ENCODE data around the gene RAE1.

The RAE1 gene, protein sequence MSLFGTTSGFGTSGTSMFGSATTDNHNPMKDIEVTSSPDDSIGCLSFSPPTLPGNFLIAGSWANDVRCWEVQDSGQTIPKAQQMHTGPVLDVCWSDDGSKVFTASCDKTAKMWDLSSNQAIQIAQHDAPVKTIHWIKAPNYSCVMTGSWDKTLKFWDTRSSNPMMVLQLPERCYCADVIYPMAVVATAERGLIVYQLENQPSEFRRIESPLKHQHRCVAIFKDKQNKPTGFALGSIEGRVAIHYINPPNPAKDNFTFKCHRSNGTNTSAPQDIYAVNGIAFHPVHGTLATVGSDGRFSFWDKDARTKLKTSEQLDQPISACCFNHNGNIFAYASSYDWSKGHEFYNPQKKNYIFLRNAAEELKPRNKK

DNA sequence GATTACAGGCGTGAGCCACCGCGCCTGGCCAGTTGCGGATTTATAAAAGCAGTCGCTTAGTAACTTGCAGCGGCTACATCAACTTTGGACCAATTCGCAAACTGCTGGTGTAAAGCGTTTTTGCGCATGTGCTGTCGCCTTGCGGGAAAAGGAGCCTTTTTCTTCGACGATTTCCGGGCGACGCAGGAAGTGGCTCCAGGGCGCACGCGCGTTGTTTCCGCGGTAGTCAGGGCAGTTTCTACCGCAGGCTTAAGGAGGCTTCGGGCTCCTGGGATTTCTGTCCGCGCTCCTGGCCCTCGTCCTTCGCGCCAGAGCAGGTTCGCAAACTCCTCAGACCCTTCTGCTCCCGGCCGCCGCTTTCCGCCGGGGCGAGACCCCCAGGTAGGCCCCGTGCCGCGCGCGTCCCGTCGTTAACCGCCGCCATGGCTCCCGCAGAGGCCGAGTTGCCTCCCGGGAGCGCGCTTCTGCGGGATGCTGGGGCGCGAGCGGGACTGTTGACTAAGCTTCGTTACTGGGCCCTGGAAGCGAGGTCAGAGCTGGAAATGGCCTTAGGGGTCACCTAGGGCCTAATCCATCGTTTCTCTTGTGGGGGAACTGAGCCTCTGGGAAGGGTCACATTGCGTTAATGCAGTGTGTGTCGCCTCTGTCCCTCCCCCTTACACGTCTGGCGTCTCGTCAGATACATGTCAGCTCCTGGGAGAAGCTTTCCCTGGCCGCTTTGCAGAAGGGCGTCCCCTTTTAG, at the start of gene RAE1:
Gene RAE1 (plus strand): TSS at position 214 of the 742 bp plus-strand sequence. CDS start 2,784 bp downstream, outside the sequence.
- ChIA-PET CTCF (interaction anchor here (0.9 to 6.8 kb wide), 4 partner anchors 10 to 257 kb away, joined by 3 to 105 read pairs (median 5); no protein-coding TSS in a partner anchor), POLR2A (no interaction called here)
- peak; percentile 90 for DNase-seq (ENCODE audit: extremely low spot score)
- TF ChIP-seq, protein P1, sequence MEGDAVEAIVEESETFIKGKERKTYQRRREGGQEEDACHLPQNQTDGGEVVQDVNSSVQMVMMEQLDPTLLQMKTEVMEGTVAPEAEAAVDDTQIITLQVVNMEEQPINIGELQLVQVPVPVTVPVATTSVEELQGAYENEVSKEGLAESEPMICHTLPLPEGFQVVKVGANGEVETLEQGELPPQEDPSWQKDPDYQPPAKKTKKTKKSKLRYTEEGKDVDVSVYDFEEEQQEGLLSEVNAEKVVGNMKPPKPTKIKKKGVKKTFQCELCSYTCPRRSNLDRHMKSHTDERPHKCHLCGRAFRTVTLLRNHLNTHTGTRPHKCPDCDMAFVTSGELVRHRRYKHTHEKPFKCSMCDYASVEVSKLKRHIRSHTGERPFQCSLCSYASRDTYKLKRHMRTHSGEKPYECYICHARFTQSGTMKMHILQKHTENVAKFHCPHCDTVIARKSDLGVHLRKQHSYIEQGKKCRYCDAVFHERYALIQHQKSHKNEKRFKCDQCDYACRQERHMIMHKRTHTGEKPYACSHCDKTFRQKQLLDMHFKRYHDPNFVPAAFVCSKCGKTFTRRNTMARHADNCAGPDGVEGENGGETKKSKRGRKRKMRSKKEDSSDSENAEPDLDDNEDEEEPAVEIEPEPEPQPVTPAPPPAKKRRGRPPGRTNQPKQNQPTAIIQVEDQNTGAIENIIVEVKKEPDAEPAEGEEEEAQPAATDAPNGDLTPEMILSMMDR (IDR thresholded peaks at IDR 0.05; ENCODE audit: control extremely low read depth, extremely low read depth, low read depth, missing control alignments), result no peak

- TF ChIP-seq, protein P1 (IDR thresholded peaks at IDR 0.05; ENCODE audit: control extremely low read depth, extremely low read depth, low read depth, missing control alignments), result no peak
- POLR2A ChIA-PET, result no interaction called here
- CTCF ChIA-PET, result interaction anchor here (1.3 kb wide), 1 partner anchor 19 kb away, joined by 3 read pairs; no protein-coding TSS in a partner anchor
- DNase-seq (ENCODE audit: extremely low spot score), result no peak
Measured at GRCh38 chr20:57306747-57307146, 44.3 kb upstream of the RAE1 start.

GRCh38 chr20:57308451-57309271, 42.4 kb upstream of the RAE1 start:
- DNase-seq (ENCODE audit: extremely low spot score), result no peak
- TF ChIP-seq, protein P1 (IDR thresholded peaks at IDR 0.05; ENCODE audit: control extremely low read depth, extremely low read depth, low read depth, missing control alignments), result no peak
- CTCF ChIA-PET, result interaction anchor here (2.0 kb wide), 1 partner anchor 24 kb away, joined by 5 read pairs; no protein-coding TSS in a partner anchor
- POLR2A ChIA-PET, result no interaction called here

DNA sequence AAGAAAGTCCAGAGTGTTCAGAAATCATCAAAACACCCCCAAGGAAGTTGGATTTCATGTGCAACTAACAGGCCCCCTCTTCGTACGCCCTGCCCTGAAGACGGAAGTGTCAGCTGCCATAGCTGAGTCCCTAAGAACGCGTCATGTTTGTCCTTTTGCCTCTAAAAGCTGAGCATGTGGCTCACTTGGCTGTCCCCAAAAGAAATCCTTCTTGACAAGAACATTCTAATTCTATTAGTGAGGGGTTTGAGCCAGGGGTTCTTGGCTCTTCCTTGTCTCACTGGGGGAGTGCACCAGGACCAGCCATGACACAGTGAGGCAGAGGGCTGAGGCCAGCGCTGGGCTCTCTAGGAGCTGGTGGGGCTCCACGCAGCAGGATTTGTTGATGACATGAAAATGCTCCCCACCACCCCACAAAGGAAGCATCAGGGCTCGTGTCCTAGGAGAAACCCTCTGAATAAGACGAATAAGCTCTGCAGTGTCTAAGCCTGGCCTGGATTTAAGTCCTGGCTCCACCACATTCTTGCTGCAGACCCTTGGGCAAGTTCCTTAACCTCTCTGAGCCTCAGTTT, 41.4 kb upstream of the RAE1 start:
- TF ChIP-seq, protein P1 (IDR thresholded peaks at IDR 0.05; ENCODE audit: control extremely low read depth, extremely low read depth, low read depth, missing control alignments), result no peak
- DNase-seq (ENCODE audit: extremely low spot score), result no peak
- CTCF ChIA-PET, result interaction anchor here (1.3 to 2.0 kb wide), 2 partner anchors 23 to 759 kb away, joined by 4 to 5 read pairs; no protein-coding TSS in a partner anchor
- POLR2A ChIA-PET, result no interaction called here

- TF ChIP-seq, protein P1 (IDR thresholded peaks at IDR 0.05; ENCODE audit: control extremely low read depth, extremely low read depth, low read depth, missing control alignments), result no peak
- POLR2A ChIA-PET, result no interaction called here
Measured at GRCh38 chr20:57310821-57311514, 40.1 kb upstream of the RAE1 start.

More at GRCh38 chr20:57310821-57311514, 40.1 kb upstream of the RAE1 start:
- CTCF ChIA-PET, result interaction anchor here (1.3 to 2.0 kb wide), 2 partner anchors 21 to 760 kb away, joined by 4 to 5 read pairs; no protein-coding TSS in a partner anchor
- DNase-seq (ENCODE audit: extremely low spot score), result no peak
